GM23338 (cell line): ENCODE results near the gene C16orf90.

Experiments
- CREB1 ChIP-seq: fragments of 250-450 bp; sonication (Bioruptor Pico); IDR thresholded peaks from 2 replicates; pipeline ENCODE4 v1.5.0; 2020; ENCODE audit warnings: low read depth, mild to moderate bottlenecking, moderate library complexity
- EZH2 ChIP-seq: fragments of 200-600 bp; sonication (generic); IDR thresholded peaks from one replicate; pipeline ENCODE4 v1.8.0; 2017; ENCODE audit warnings: antibody characterized with exemption, mild to moderate bottlenecking, low read depth; ENCODE audit not compliant: unreplicated experiment
- EZH2phosphoT487 ChIP-seq: fragments of 200-600 bp; sonication (generic); IDR thresholded peaks from one replicate; pipeline ENCODE4 v1.8.1; 2018; ENCODE audit warnings: antibody characterized with exemption; ENCODE audit not compliant: unreplicated experiment
- JUNB ChIP-seq: IDR thresholded peaks from one replicate; pipeline ENCODE4 v1.6.1; 2016; ENCODE audit warnings: antibody characterized with exemption; ENCODE audit not compliant: unreplicated experiment
- POLR2AphosphoS5 ChIP-seq: IDR thresholded peaks from 2 replicates; pipeline ENCODE4 v1.6.1; 2016; ENCODE audit warnings: antibody characterized with exemption, low read depth
- TF ChIP-seq, protein P1 (sequence below), 2 experiments: fragments of 200-600 bp in 1 of 2; sonication (generic) in 1 of 2; conservative IDR thresholded peaks; 2 replicates each; pipeline versions ENCODE4 v1.5.1 to v1.6.1; 2016 to 2017; ENCODE audit warnings: antibody characterized with exemption in 2 of 2, low read depth in 2 of 2, mild to moderate bottlenecking in 2 of 2, moderate library complexity in 1 of 2
- TF ChIP-seq, protein P2 (sequence below): IDR thresholded peaks from one replicate; pipeline ENCODE4 v1.6.1; 2018; ENCODE audit warnings: antibody characterized with exemption; ENCODE audit not compliant: unreplicated experiment

DNA sequence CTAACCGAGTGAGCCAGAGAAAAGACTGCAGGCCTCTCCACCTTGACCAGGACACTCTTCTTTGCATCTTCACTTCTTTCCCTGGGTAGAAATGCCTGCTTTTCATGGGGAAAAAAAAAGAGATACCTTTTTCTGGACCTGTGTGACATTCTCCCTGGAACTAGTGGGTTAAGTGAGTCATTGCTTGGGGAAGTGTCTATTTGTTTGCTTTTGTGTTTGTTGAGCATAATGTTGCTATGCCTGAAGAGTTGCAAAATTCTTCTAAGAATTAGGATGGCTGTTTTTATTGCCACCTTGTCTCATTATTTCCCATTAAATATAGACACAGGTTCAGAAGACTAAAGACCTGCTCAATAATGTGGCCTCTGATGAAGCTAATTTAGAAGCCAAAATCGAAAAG lies 24.3 kb upstream of the C16orf90 start:
- TF ChIP-seq, protein P1, sequence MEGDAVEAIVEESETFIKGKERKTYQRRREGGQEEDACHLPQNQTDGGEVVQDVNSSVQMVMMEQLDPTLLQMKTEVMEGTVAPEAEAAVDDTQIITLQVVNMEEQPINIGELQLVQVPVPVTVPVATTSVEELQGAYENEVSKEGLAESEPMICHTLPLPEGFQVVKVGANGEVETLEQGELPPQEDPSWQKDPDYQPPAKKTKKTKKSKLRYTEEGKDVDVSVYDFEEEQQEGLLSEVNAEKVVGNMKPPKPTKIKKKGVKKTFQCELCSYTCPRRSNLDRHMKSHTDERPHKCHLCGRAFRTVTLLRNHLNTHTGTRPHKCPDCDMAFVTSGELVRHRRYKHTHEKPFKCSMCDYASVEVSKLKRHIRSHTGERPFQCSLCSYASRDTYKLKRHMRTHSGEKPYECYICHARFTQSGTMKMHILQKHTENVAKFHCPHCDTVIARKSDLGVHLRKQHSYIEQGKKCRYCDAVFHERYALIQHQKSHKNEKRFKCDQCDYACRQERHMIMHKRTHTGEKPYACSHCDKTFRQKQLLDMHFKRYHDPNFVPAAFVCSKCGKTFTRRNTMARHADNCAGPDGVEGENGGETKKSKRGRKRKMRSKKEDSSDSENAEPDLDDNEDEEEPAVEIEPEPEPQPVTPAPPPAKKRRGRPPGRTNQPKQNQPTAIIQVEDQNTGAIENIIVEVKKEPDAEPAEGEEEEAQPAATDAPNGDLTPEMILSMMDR (conservative IDR thresholded peaks at IDR 0.05; ENCODE audit: low read depth in 2 of 2): no peak
- TF ChIP-seq, protein P2, sequence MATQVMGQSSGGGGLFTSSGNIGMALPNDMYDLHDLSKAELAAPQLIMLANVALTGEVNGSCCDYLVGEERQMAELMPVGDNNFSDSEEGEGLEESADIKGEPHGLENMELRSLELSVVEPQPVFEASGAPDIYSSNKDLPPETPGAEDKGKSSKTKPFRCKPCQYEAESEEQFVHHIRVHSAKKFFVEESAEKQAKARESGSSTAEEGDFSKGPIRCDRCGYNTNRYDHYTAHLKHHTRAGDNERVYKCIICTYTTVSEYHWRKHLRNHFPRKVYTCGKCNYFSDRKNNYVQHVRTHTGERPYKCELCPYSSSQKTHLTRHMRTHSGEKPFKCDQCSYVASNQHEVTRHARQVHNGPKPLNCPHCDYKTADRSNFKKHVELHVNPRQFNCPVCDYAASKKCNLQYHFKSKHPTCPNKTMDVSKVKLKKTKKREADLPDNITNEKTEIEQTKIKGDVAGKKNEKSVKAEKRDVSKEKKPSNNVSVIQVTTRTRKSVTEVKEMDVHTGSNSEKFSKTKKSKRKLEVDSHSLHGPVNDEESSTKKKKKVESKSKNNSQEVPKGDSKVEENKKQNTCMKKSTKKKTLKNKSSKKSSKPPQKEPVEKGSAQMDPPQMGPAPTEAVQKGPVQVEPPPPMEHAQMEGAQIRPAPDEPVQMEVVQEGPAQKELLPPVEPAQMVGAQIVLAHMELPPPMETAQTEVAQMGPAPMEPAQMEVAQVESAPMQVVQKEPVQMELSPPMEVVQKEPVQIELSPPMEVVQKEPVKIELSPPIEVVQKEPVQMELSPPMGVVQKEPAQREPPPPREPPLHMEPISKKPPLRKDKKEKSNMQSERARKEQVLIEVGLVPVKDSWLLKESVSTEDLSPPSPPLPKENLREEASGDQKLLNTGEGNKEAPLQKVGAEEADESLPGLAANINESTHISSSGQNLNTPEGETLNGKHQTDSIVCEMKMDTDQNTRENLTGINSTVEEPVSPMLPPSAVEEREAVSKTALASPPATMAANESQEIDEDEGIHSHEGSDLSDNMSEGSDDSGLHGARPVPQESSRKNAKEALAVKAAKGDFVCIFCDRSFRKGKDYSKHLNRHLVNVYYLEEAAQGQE: no peak
- TF ChIP-seq CREB1 (CRISPR knock-in tag) (no peak), POLR2AphosphoS5 (no peak), EZH2 (no peak), JUNB (no peak), EZH2phosphoT487 (no peak)
